Activated CD4-positive, CD25-positive, alpha-beta regulatory T cell treated with anti-CD3 and anti-CD28 coated beads, Interleukin-2, amount 50 U/mL, for 16 hours (primary cell): ENCODE data around the gene KCNQ2.

Source experiments
- DNase-seq: peaks from one replicate; pipeline ENCODE4 v3.0.0-alpha.2; 2020; ENCODE audit warnings: low read depth, low spot score

The KCNQ2 gene

DNA sequence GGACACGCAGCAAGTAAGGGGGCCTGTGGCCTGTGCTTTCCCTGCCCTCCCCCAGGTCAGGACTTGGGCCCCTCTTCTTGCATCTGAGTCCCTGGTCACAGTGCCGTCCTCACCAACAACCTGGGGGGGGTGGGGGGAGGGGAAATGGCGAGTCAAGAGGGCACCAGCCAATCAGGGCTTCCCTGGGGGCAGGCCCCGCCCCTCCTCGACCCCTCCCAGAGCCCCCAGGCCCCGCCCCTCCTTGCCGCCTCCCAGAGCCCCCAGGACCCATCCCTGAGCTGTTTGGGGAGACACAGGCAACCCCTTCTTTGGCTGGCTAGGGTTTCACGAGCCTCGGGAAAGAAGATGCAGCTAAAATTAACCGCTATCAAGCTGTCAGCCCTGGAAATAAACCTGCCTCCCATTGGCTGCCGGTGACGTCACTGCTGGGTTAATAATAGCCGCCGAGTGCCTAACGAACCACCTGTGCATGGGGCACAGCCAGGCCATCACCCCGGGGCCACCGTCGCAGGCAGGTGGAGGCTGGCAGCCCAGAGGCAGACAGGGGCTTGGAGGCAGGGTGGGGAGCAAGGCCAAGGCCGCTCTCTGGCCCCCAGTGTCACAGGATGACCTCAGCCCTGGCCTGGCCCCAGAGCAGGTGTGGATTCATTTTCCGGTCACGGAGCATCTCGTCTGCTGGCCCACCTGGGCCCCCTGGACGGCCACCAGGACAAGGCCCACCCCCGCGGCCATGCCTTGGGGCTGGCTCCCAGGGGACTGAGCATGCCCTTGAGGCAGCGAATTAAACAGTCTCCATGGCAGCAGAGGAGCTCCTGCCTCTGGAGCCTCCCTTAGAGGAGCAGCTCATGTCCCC lies 29.6 kb upstream of the KCNQ2 start:
- DNase-seq = no peak

DNA sequence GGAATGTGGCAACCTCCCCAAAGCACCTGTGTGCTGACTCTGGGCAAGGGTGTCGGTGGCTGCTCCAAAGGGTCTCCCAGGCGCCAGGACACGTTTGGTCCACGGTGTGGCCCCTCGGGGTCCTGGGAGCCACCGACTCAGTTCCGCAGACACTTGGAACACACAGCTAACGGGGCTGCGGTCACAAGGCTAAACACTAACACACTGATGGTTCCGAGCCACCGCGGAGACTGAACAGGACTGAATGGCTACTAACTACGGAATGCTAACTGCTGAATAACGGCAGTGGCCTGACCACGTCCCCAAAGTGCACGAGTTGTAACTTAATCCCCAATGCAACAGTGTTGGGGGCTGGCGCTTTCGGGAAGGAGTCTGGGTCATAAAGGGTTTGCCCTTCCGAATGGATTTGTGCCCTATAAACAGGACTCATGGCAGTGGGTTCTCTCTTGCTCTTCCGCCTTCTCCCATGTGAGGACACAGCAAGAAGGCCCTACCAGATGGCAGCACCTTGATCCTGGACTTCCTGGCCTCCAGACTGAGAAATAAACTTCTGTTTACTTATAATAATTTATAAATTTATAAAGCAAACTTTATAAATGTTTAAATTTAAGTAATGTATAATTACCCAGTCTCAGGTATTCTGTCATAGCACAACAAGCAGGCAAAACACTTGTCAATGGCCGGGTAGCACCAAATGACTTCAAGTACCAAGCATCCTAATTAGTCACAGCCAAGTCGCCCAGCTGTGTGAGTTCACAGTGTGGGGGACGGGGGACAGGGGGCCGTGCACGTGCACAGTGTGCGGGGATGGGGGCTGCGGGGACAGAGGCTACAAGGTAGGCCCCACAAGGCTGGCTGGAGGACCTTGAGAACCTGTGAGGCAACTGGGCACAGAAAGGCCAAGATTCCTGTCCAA lies 28.7 kb upstream of the KCNQ2 start:
- DNase-seq = no peak

- no peak for DNase-seq
Measured at GRCh38 chr20:63500151-63500901, 27.9 kb upstream of the KCNQ2 start.

DNA sequence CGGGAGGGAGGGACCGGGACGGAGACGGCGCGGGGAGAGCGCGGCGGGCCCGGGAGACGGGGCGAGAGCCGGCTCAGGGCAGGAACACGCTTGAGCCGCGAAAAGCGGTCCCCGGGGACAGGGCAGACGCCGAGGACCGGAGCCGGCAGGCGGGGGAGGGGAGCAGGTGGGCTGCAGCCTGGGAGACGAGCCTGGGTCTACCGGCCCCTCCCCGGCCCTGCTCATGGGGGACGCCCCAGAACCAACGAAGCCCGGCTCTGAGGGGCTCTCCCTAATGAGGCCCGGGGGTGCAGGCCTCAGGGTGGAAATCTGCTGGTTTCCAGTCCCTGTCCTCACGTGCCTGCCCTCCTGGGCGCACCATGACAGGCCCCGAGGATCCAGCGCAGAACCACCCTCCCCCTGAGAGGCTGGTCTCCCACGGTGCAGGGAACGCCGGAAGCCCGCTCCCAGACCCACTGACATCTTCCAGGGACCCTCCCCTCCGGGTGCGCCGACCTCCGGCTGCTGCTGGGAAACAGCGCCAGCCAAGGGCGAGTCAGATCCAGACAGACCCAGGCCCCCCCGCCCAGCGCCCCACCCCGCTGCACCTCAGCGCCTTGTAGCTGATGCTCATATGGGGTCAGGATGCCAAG lies 27.0 kb upstream of the KCNQ2 start:
- DNase-seq = no peak

- DNase-seq = no peak
Measured at GRCh38 chr20:63498960-63499337, 26.5 kb upstream of the KCNQ2 start, which contains the start of gene EEF1A2. Gene EEF1A2 (minus strand): TSS chr20:63499083. CDS start chr20:63497763, 1,320 bp downstream.

- no peak for DNase-seq
Measured at GRCh38 chr20:63497946-63498935, 25.8 kb upstream of the KCNQ2 start.

DNA sequence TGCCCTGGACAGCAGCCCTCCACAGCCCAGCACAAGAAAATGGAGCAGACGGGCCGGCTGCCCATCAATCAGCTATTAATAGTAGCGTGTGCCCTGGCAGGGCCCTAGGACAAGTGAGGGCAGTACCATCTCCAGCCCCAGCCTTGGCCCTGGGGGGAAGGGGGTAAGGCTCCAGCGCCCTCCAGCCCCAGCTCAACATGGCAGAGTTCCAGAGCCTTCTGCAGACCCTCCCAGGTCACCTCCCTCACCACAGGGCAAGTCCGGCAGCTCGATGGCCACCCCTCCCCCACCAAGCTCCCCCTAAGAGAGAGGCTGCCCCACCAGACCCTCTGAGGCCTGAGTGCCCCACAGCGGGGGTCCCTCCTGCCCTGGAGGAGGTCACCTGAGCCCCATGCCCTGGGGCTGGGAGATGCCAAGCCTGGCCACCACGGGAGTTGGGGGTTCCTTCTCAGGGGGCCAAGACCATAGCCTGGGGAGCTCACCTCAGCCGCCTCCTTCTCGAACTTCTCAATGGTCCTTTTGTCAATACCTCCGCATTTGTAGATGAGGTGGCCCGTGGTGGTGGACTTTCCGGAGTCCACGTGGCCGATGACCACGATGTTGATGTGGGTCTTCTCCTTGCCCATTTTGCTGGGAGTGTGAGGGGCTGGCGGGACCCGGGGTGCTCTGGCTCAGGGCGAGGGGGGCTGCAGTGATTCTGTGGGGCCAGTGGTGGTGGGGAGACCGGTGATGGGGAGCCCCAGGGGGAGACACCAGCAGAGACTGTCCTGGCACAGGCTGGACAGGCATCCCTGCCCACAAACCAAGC lies 24.9 kb upstream of the KCNQ2 start:
- DNase-seq = no peak

GRCh38 chr20:63496596-63497120 lies 24.2 kb upstream of the KCNQ2 start:
- DNase-seq = no peak

DNA sequence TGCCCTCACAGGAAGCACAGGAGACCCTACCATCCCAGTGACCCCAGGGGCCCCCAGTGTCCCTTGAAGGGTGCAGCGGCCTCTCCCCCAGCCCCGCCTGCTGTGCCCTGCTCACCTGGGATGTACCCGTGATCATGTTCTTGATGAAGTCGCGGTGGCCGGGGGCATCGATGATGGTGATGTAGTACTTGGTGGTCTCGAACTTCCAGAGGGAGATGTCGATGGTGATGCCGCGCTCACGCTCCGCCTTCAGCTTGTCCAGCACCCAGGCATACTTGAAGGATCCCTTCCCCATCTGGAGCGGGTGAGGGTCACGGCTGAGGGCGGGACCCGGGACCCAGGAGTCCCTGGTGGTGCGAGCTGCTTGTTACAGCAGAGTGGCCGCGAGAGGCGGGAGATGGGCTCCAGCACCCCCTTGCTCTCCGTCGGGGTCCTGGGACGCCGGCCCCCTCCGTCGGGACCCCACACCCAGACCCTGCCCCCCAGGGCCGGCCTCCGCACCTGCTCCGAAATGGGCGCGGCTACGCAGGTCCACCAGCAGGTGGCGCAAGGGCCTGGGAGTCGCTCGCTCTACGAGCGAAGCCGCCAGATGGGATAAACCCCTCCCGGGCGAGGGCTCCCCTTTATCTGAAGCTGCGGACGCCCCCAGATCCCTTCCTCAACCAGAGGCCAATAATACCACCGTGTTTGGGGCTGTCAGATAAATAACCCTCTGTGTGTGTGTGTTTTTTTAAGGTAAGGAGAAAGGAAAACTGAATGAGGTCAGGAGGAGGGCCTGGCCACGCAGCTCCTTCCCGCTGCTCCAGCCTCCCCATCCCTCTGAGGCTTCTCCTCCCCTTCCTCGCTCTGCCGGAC lies 23.5 kb upstream of the KCNQ2 start:
- DNase-seq = peak; percentile 61

- DNase-seq = no peak
Measured at GRCh38 chr20:63495167-63495720, 22.8 kb upstream of the KCNQ2 start.

DNA sequence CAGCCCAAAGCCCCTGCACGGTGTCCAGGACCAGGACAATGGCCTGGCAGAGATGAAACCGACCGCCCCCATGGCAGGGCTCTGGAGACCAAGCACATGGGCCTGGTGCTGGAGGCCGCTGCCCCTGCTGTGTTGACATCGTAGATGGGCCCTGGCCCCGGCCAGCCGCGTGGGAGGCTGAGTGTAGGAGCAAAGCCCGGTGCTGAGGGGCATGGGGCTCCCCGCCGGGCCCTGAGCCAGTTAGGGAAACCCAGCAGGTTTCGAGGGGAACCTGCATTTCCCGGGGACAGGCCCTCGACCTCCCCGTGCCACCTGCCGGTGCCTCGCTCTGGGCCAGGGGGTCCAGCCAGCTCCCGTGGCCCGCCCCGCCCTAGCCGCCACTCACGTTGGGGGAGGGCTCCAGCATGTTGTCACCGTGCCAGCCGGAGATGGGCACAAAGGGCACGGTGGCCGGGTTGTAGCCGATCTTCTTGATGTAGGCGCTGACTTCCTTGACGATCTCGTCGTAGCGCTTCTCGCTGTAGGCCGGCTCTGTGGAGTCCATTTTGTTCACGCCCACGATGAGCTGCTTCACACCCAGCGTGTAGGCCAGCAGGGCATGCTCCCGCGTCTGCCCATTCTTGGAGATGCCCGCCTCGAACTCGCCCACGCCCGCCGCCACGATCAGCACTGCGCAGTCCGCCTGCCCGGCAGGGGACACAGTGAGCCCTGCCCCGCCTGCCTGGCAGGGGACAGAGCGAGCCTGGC lies 22.1 kb upstream of the KCNQ2 start:
- DNase-seq = no peak

- DNase-seq = no peak
Measured at GRCh38 chr20:63494084-63494419, 21.6 kb upstream of the KCNQ2 start.

- DNase-seq = no peak
Measured at GRCh38 chr20:63493563-63494020, 21.1 kb upstream of the KCNQ2 start.

DNA sequence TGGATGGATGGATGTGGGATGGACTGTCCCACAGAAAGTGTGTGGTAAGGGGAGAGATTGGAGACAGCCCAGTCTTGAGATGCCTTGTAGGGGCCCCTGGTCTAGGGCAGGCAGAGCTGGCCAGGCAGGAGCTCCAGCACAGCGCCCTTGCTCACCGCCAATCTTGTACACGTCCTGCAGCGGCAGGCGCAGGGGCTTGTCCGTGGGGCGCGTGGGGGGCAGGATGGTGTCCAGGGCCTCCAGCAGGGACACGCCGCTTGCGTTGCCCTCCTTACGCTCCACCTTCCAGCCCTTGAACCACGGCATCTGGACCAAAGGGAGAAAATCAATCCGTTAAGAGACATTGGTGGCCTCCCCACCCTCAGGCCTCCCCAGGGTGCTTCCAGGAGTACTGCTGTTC lies 20.5 kb upstream of the KCNQ2 start:
- DNase-seq = no peak

DNA sequence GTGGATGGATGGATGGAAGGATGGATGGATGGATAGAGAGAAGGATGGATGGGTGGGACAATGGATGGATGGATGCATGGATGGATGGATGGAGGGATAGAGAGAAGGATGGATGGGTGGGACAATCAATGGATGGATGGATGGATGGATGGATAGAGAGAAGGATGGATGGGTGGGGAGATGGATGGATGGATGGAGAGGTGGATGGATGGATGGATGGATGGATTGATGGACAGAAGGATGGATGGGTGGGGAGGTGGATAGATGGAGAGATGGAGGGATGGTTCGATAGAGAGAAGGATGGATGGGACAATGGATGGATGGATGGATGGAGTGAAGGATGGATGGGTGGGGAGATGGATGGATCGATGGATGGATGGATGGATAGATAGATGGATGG lies 20.1 kb upstream of the KCNQ2 start:
- DNase-seq = no peak

GRCh38 chr20:63491635-63492230 lies 19.3 kb upstream of the KCNQ2 start:
- no peak for DNase-seq

DNA sequence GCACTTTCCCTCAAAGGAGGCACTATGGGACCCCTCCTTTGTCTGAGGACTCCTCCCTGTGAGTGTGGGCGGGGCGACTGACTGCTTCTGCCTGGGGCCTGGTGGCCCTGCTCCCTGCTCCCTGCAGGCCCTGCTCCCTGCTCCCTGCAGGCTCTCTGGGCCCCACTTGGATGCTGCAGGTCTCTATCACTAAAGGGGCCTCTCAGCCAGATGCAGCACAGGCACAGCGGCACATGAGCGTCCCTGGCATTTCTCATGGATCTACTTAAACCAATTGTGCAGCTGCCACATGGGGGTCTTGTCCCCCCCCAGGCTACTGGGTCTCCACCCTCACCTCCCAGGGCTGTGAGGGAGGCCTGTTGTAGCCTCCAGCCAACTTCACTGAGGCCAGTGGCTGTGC lies 18.6 kb upstream of the KCNQ2 start:
- DNase-seq = no peak
